ENCODE results near the gene POU5F1. TPM values are rescaled to one million over a fixed set of nuclear protein-coding genes. Genes with fewer than 3 reads are reported as not detected.
A peak's percentile ranks its signal among the peaks of the same experiment; 100 is the strongest.

POU5F1 gene
- total RNA-seq, 1 experiment from 2014 or later: not detected

DNA sequence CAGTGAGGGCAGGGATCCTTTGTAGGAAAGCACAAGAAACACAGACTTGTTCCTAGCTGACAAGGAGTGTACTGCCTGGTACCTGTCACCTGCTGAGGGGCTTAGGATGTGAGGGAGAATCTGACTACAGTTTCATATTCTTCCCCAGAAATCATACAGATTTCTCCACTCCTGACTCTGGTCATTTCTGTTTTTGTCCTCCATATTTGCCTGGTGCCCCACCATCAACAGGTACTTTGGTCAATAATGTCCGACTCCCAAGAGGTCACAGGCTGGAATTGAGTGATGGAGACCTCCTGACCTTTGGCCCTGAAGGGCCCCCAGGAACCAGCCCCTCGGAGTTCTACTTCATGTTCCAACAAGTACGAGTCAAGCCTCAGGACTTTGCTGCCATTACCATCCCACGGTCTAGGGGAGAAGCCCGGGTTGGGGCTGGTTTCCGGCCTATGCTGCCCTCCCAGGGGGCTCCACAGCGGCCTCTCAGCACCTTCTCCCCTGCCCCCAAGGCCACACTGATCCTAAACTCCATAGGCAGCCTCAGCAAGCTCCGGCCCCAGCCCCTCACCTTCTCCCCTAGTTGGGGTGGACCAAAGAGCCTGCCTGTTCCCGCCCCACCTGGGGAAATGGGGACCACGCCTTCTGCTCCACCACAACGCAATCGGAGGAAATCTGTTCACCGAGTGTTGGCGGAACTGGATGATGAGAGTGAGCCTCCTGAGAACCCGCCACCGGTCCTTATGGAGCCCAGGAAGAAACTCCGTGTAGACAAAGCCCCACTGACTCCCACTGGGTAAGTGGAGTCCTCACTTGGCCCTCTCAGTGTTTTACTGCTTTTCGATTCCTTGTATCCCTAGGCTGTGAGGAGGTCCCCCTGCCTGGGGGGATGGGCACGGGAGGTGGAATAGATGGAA, 9.0 kb downstream of the POU5F1 start:
- DNase-seq (no peak), ATAC-seq (no peak)
- Histone ChIP-seq H3K4me3 (ENCODE audit: low read length) (no peak overlapping the region), H3K27ac (ENCODE audit: low read length) (no peak overlapping the region), H3K36me3 (ENCODE audit: low read depth, low read length) (peaks cover 12% of the 10 kb centered on the region; the same call in 1 of the 2 replicates), H3F3A (ENCODE audit: low read length, unreplicated experiment) (no peaks in the 10 kb centered on the region), H3K9me3 (ENCODE audit: low read length) (no peaks in the 10 kb centered on the region), H3K27me3 (ENCODE audit: low read length) (no peaks in the 10 kb centered on the region), H3K79me2 (ENCODE audit: low read length) (peaks cover 37% of the 10 kb centered on the region), H3K4me1 (ENCODE audit: insufficient read depth, low read length) (peaks cover 17% of the 10 kb centered on the region), H3K4me2 (ENCODE audit: low read length) (no peak overlapping the region), H2AFZ (ENCODE audit: low read length) (no peak overlapping the region), H3K9ac (ENCODE audit: low read length) (no peak overlapping the region), H4K20me1 (ENCODE audit: low read length) (no peaks in the 10 kb centered on the region), H3K9me2 (replicated peaks; ENCODE audit: low read length) (no peaks in the 10 kb centered on the region)
- BruUV-seq (replicated peaks): no TSS peak
- intact Hi-C loops (cut with micrococcal nuclease): no loop called here
- TF ChIP-seq, protein P1, sequence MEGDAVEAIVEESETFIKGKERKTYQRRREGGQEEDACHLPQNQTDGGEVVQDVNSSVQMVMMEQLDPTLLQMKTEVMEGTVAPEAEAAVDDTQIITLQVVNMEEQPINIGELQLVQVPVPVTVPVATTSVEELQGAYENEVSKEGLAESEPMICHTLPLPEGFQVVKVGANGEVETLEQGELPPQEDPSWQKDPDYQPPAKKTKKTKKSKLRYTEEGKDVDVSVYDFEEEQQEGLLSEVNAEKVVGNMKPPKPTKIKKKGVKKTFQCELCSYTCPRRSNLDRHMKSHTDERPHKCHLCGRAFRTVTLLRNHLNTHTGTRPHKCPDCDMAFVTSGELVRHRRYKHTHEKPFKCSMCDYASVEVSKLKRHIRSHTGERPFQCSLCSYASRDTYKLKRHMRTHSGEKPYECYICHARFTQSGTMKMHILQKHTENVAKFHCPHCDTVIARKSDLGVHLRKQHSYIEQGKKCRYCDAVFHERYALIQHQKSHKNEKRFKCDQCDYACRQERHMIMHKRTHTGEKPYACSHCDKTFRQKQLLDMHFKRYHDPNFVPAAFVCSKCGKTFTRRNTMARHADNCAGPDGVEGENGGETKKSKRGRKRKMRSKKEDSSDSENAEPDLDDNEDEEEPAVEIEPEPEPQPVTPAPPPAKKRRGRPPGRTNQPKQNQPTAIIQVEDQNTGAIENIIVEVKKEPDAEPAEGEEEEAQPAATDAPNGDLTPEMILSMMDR (conservative IDR thresholded peaks at IDR 0.05; ENCODE audit: low read depth, low read length): no peak
- no peak for TF ChIP-seq EZH2phosphoT487 (IDR thresholded peaks at IDR 0.05; ENCODE audit: borderline replicate concordance, low read length)
- TF ChIP-seq EZH2 (IDR thresholded peaks at IDR 0.05; ENCODE audit: low read length, unreplicated experiment): no peak
- ChIA-PET CTCF (no interaction called here), POLR2A (ENCODE audit: unreplicated experiment) (no interaction called here)

DNA sequence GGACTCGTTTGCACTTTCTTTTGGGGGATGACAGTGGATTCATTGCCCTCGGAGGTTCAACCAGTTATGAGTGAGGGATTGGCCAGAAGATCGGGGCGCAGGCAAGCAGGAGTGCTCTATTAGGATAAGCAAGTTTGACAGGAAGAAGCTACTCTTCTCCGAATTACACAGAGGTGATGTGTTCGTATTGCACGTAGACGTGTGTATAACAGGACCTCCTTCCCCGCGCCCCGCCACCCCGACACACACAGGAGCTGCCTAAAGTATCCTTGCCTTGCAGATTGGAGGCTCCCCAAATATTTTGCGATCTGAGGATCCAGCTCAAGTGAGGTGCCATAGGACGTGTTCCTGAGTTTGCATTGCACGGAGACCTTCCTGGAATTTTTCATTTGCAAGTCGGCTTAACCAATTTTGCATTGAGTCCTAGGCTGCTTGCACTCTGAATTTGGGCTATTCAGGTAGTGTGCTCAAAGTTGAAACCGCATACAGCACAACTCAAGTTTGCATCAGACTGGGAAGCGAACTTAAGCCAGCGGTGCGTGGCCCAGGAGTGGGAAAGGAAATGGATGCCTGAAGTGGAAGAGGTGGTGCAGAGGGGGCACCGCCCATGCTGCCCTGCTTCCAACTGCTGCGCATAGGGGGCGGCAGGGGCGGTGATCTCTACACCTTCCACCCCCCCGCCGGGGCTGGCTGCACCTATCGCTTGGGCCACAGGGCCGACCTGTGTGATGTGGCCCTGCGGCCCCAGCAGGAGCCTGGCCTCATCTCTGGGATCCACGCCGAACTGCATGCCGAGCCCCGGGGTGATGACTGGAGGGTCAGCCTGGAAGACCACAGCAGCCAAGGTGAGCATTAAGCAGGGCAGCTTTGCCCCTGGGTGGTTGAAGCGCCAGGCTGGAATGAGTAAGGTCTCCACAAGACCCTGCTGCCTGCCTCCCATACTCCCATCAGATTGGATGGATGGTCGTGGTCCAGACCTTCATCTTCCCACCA, 11.3 kb downstream of the POU5F1 start:
- CTCF ChIA-PET: interaction anchor here (0.6 to 0.8 kb wide), 3 partner anchors 44 to 283 kb away, joined by 3 to 9 read pairs (median 5); no protein-coding TSS in a partner anchor
- H3K27me3 ChIP-seq (ENCODE audit: low read length): no peaks in the 10 kb centered on the region
- H3K9me2 ChIP-seq (replicated peaks; ENCODE audit: low read length): no peaks in the 10 kb centered on the region
- no peaks in the 10 kb centered on the region for H3K9me3 ChIP-seq (ENCODE audit: low read length)
- POLR2A ChIA-PET (ENCODE audit: unreplicated experiment): interaction anchor here (0.6 to 1.0 kb wide), 2 partner anchors 20 to 35 kb away, joined by 3 to 4 read pairs; no protein-coding TSS in a partner anchor
- peak; percentile 20 for ATAC-seq
- H4K20me1 ChIP-seq (ENCODE audit: low read length): no peaks in the 10 kb centered on the region
- peak overlapping the region; percentile 88 for H3K4me3 ChIP-seq (ENCODE audit: low read length)
- intact Hi-C loops (cut with micrococcal nuclease): loop anchor here (2.0 kb wide), 1 partner anchor 34 kb away; no protein-coding TSS in a partner anchor
- H2AFZ ChIP-seq (ENCODE audit: low read length): peak overlapping the region; percentile 94
- H3K36me3 ChIP-seq (ENCODE audit: low read depth, low read length): peaks cover 18% of the 10 kb centered on the region; the same call in 1 of the 2 replicates
- DNase-seq: peak; percentile 46
- H3K79me2 ChIP-seq (ENCODE audit: low read length): peaks cover 37% of the 10 kb centered on the region
- H3K4me1 ChIP-seq (ENCODE audit: insufficient read depth, low read length): peaks cover 17% of the 10 kb centered on the region
- no peaks in the 10 kb centered on the region for H3F3A ChIP-seq (ENCODE audit: low read length, unreplicated experiment)
- TSS peak; percentile 36 for BruUV-seq (replicated peaks)
- H3K9ac ChIP-seq (ENCODE audit: low read length): peak overlapping the region; percentile 89
- no peak for TF ChIP-seq EZH2 (IDR thresholded peaks at IDR 0.05; ENCODE audit: low read length, unreplicated experiment)
- no peak for TF ChIP-seq EZH2phosphoT487 (IDR thresholded peaks at IDR 0.05; ENCODE audit: borderline replicate concordance, low read length)
- TF ChIP-seq, protein P1 (conservative IDR thresholded peaks at IDR 0.05; ENCODE audit: low read depth, low read length): no peak
- H3K27ac ChIP-seq (ENCODE audit: low read length): peak overlapping the region; percentile 4; the same call in 1 of the 2 replicates
- H3K4me2 ChIP-seq (ENCODE audit: low read length): peak overlapping the region; percentile 95
